Limb (tissue), 2 donors: ENCODE data around the gene CCL18.
"Not testable (repeated sequence)": the region's sequence is repeated elsewhere in the genome, so short reads cannot be mapped to it uniquely, and the experiment has no call there.

Source experiments
- DNase-seq, 2 donors: peaks; one replicate each; pipeline ENCODE4 v3.0.0-alpha.2; 2016; ENCODE audit errors: extremely low spot score in 2 of 2

The CCL18 gene

GRCh38 chr17:36104246-36104645 lies 40.2 kb downstream of the CCL18 start:
- DNase-seq: not testable (repeated sequence)

- no peak for DNase-seq
Measured at GRCh38 chr17:36104701-36105181, 40.7 kb downstream of the CCL18 start.

- no peak for DNase-seq
Measured at GRCh38 chr17:36105781-36106492, 41.9 kb downstream of the CCL18 start.

- DNase-seq: no peak
Measured at GRCh38 chr17:36106493-36106835, 42.4 kb downstream of the CCL18 start.

- no peak for DNase-seq
Measured at GRCh38 chr17:36107660-36108059, 43.6 kb downstream of the CCL18 start.

GRCh38 chr17:36108265-36108664 lies 44.2 kb downstream of the CCL18 start:
- DNase-seq: not testable (repeated sequence)

- no peak for DNase-seq
Measured at GRCh38 chr17:36111068-36111490, 47.0 kb downstream of the CCL18 start.

- no peak for DNase-seq
Measured at GRCh38 chr17:36112572-36112971, 48.5 kb downstream of the CCL18 start.

GRCh38 chr17:36113131-36113530 lies 49.1 kb downstream of the CCL18 start:
- not testable (repeated sequence) for DNase-seq

GRCh38 chr17:36114971-36115648 lies 51.0 kb downstream of the CCL18 start:
- DNase-seq: not testable (repeated sequence)

- DNase-seq: not testable (repeated sequence)
Measured at GRCh38 chr17:36115649-36115977, 51.5 kb downstream of the CCL18 start.

- DNase-seq: no peak
Measured at GRCh38 chr17:36117505-36118382, 53.7 kb downstream of the CCL18 start.

GRCh38 chr17:36118477-36119353 lies 54.6 kb downstream of the CCL18 start:
- no peak for DNase-seq

- DNase-seq: no peak
Measured at GRCh38 chr17:36120221-36120620, 56.1 kb downstream of the CCL18 start.

- DNase-seq: not testable (repeated sequence)
Measured at GRCh38 chr17:36121099-36121498, 57.0 kb downstream of the CCL18 start.
